ENCODE results near the gene NCOR2. TPM values are rescaled to one million over a fixed set of nuclear protein-coding genes. Genes with fewer than 3 reads are reported as not detected.

Gene NCOR2
- total and polyA plus RNA-seq, 10 of the 15 experiments (the other 5 are each of a cell fraction or from before 2014, with no cell fraction given), result 0.43 to 179 (median 14.9) TPM

DNA sequence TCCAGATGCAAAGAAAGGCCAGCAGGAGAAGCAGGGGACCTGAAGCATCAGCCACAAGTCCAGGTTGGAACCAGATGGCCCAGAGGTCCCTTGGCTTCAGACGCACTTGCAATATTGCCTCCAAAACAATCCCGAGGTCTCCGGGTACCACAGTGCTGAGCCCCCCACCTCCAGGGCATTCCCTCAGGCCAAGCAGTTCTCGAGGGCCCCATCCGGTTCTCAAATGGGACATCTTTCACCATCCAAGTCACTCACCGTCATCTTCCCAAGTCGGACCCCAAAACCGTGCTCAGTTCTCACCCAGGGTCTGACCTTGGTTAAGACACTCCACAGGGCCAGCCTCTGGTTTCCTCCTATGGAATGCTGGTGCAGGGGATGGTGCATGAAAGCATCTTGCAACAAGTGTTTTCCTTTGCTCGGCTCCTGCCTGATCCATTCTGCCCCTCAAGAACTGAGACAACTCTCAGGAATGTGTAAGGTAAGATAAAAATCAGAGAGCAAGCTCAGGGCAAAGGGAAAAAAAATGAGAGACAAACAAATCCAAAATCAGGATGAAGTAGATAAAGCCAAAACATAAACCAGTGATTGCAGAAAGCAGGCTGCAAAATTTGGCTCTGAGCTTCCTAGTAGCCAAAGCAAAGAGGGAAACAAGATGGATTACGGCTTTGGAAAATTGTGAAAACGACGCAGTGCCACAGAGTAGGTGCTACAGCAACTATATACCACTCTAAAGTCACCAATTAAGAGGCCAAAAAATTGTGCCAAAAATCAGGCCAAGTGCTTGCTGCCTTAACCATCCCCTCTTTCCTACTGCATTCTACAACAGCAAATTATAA is 8.0 kb downstream of the NCOR2 start (continued):
- TF ChIP-seq, protein P1, sequence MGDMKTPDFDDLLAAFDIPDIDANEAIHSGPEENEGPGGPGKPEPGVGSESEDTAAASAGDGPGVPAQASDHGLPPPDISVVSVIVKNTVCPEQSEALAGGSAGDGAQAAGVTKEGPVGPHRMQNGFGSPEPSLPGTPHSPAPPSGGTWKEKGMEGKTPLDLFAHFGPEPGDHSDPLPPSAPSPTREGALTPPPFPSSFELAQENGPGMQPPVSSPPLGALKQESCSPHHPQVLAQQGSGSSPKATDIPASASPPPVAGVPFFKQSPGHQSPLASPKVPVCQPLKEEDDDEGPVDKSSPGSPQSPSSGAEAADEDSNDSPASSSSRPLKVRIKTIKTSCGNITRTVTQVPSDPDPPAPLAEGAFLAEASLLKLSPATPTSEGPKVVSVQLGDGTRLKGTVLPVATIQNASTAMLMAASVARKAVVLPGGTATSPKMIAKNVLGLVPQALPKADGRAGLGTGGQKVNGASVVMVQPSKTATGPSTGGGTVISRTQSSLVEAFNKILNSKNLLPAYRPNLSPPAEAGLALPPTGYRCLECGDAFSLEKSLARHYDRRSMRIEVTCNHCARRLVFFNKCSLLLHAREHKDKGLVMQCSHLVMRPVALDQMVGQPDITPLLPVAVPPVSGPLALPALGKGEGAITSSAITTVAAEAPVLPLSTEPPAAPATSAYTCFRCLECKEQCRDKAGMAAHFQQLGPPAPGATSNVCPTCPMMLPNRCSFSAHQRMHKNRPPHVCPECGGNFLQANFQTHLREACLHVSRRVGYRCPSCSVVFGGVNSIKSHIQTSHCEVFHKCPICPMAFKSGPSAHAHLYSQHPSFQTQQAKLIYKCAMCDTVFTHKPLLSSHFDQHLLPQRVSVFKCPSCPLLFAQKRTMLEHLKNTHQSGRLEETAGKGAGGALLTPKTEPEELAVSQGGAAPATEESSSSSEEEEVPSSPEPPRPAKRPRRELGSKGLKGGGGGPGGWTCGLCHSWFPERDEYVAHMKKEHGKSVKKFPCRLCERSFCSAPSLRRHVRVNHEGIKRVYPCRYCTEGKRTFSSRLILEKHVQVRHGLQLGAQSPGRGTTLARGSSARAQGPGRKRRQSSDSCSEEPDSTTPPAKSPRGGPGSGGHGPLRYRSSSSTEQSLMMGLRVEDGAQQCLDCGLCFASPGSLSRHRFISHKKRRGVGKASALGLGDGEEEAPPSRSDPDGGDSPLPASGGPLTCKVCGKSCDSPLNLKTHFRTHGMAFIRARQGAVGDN (IDR thresholded peaks at IDR 0.05), result no peak
- no peak for TF ChIP-seq RFX5 (IDR thresholded peaks at IDR 0.05; ENCODE audit: low read depth, low read length)
- TF ChIP-seq, protein P2, sequence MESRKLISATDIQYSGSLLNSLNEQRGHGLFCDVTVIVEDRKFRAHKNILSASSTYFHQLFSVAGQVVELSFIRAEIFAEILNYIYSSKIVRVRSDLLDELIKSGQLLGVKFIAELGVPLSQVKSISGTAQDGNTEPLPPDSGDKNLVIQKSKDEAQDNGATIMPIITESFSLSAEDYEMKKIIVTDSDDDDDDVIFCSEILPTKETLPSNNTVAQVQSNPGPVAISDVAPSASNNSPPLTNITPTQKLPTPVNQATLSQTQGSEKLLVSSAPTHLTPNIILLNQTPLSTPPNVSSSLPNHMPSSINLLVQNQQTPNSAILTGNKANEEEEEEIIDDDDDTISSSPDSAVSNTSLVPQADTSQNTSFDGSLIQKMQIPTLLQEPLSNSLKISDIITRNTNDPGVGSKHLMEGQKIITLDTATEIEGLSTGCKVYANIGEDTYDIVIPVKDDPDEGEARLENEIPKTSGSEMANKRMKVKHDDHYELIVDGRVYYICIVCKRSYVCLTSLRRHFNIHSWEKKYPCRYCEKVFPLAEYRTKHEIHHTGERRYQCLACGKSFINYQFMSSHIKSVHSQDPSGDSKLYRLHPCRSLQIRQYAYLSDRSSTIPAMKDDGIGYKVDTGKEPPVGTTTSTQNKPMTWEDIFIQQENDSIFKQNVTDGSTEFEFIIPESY (IDR thresholded peaks at IDR 0.05), result no peak
- TF ChIP-seq SPI1 (IDR thresholded peaks at IDR 0.05; ENCODE audit: borderline replicate concordance, insufficient read depth, low read depth, low read length), result no peak
- TF ChIP-seq ZSCAN29 (IDR thresholded peaks at IDR 0.05), result no peak
